A172 (cell line): ENCODE results near the gene ZNF365. TPM values are rescaled to one million over a fixed set of nuclear protein-coding genes. Genes with fewer than 3 reads are reported as not detected.
"Not testable (repeated sequence)": the region's sequence is repeated elsewhere in the genome, so short reads cannot be mapped to it uniquely, and the experiment has no call there.

ENCODE experiments used
- DNase-seq: peaks from one replicate; pipeline ENCODE4 v3.0.0-alpha.2; 2015; ENCODE audit warnings: low spot score
- total RNA-seq: library from RNA; depleted of rRNA; stranded (reverse); fragments of >200 nt; shearing (Covaris generic); gene quantifications from 2 replicates; pipeline ENCODE4 v1.2.3, GENCODE V29; 2014

Gene ZNF365
- total RNA-seq, 1 experiment from 2014 or later: 11.0 TPM

DNA sequence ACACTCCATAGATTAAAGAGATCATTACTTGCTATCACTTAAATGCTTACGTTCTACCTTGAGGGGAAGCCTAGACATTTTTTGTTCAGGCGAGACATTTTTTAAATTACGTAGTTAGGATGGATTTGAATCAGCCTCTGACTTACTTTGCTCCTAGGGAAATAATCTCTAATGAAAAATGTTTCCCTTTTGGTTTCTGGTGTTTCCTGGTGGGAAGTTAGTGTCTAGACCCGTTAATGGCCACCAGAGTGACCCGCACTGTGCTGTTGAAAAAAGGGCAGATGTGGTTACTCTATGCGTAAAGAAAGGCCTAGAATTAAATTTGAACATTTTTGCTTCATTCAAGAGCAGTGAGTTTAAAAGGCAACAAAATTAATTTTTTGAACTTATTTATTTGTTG is 3.8 kb downstream of the ZNF365 start:
- no peak for DNase-seq

DNA sequence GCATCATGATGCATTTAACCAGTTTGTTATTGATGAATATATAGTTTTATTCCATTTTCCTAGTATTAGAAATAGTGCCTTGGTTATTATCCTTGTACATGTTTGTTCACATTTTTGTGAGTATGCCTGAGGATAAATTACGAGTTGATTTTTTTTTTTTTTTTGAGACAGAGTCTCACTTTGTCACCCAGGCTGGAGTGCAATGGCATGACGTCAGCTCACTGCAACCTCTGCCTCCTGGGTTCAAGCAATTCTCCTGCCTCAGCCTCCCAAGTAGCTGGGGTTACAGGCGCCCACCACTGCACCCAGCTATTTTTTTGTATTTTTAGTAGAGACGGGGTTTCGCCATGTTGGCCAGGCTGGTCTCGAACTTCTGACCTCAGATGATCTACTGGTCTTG is 4.7 kb downstream of the ZNF365 start:
- DNase-seq: not testable (repeated sequence)

DNA sequence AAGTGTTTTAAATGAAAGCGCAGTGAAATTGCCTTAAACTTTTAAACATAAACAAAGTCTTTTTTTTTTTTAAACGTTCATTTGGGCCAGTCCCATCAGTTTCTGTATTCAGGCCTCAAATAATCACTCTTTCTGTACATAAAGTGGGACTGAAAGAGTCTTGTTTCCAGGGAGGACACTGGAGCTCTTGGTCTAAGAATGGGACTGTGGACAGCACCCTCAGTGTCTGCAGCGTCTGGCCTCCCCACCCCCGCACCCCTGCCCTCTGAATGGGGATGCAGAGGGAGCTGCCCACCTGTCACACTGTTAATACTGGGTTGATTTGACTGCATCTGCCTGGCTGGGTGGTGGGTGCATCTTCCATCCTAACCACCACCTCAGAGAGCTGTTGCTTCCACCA is 5.2 kb downstream of the ZNF365 start:
- no peak for DNase-seq

DNA sequence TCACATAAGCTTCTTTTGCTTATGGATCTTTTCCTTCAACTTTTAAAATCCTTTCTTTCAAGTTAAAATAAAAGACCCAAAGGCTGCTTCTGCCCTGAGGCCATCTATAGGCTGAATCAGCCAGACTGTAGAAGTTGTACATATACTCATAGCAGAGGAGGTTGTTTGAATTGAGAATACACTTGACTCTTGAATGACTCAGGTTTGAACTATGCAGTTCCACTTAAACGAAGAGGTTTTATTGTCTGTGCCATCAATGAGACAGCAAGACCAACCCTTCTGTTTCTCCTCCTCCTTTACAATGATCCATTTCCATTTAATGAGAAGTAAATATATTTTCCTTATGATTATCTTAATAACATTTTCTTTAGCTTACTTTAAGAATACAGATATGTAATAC is 5.8 kb downstream of the ZNF365 start:
- DNase-seq: peak; percentile 91

DNA sequence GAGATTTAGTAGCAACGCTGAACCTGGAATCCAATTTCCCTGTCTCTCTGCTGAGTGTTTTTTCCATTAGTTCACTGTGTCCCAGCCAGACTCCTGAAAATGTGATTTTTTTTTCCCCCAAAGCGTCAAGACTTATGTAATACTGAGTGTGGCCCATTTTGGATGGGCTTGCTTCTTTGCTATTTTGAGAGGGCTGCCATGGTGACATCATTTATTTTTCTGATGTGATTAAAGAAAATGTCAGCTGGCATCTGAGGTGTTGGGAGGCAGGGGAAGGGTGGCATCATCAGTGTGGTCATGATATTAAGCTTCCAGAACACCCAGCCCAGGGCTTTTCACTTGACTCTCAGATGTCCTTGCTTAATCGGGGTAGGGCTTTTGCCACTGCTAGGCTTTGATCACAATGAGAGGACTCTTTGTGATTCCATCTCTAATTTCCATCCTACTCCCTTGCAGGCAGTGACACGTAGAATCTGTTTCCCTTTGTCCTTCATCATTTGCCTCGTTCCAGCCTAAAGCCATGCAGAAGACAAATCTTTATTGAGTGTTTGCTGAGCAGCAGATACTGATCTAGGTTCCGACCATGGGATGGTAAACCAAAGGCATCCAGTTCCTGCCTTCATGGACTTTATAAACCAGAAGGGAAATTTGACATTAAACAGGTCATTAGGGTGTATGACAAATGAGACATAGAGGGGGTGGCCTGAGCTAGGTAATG is 7.4 kb downstream of the ZNF365 start:
- DNase-seq: no peak

DNA sequence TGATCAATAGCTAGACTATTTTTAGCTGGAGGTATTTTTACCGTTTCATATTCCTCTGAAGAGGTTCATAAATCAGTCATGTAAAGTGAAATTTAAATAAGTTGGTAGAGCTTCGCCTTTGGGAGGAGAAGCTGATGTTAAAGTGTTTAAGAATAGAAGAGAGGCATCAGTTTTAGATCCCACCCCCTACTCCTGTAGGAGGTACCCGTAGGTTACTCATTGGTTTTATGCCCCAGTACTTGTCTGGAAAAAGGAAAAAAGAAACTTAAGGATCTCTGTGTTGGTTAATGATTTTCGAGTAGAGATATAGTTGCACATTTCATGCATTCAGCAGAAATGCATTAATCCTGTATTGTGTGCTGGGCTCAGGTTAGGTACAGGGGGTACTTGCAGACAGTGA is 8.7 kb downstream of the ZNF365 start:
- no peak for DNase-seq

DNA sequence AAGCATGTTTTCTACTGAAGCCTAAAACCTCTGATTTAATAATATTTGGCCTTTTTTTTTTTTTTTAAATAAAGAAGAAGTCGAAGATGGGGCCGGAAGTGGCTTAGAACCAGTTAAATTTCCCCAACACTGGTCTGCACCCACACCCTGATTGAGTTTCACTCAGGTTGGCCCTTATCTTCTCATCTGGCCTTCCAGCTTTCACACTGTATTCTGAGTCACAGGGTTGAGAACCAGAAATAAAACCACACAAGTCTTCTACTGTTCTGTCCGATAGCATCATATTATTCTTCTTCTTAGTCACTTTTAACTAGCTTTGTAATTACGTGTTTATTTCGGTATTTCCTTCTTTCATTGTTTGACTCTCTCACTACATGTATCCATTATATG is 9.9 kb downstream of the ZNF365 start:
- DNase-seq: peak; percentile 97

DNA sequence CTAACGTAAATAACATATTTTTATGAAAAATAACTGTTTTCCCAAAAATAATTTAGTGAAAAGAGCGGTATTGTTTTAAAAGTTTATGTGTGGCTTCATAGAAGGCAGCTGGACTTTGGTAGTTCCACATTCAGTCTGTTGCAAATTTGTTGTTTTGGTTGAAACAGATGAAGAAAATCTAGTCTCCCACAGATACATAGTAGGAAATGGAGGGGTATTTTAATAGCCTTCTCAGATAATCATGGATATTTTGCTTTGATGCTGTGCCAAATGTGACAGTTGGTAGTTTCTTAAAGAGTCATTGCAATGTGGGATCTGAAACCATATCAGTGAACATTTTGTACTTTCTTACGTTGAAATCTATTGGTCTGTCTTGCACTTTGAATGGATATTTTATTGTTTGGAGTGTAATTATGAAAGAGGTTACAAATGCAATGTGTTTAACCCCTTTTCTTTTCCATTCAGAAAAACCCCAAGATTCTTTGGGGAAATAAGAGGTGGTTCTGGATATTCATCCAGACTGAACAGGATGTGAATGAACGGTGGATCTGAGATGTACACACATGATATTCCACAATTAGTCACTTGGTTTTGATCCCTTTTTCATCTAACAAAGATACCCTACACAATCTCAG is 10.4 kb downstream of the ZNF365 start:
- peak; percentile 58 for DNase-seq

DNA sequence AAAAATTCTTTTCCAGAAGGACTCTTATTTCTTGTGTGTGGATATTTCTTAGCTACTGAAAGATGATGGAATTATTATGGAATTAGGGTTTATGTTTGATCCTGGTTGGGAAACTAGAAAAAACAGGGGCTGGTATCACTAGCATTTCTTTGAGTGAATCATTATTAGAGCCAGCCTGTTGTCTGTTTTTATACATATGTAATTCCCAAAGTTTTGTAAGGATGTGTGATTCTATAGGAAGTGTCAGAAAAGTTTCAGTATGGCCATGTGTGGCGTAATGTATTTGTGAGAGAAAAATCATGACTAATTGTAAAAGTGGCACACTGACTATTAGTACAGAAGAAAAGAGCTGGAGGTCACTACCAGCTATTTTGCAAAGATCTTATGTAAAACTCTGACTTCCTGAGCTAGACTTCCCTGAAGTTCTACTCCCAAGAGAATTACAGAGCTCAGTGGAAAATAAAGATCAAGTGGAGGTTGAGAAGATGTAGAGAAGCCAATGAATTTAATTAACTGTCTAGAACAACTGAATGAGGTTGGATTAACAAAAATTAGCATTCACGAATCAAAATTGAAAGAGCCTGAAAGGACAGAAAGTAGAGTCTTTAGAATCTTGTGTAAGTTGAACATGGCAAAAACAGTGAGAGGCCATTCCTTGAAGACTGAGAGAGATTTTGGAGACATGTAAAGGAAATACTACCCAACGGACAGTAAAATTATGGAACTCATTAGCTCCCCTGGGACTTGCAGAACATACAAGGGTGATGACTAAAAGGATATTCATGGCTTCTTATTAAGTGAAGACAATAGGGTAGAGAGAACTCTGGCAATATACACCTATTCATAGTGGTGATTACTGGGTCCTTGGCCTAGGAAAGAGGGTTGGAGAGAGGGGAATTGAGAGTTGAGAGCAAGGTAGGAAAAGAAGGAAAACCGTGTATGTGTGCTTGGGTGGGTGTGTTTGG is 12.5 kb downstream of the ZNF365 start:
- no peak for DNase-seq

DNA sequence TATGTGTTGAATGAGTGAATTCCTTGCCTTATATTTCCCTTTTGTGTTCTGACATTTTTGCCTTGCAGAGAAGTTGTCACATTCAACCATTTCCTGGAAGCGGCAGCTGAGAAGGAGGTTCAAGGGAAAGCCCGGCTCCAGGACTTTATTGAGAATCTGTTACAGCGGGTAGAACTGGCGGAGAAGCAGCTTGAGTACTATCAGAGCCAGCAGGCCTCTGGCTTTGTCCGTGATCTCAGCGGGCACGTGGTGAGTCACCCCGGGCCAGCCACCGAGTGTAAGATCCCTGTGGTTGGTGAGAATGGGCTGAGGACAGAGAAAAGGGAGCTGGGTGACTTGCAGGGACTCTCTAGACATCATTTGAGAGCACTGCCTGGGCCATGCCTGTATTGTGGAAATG is 14.2 kb downstream of the ZNF365 start:
- no peak for DNase-seq

DNA sequence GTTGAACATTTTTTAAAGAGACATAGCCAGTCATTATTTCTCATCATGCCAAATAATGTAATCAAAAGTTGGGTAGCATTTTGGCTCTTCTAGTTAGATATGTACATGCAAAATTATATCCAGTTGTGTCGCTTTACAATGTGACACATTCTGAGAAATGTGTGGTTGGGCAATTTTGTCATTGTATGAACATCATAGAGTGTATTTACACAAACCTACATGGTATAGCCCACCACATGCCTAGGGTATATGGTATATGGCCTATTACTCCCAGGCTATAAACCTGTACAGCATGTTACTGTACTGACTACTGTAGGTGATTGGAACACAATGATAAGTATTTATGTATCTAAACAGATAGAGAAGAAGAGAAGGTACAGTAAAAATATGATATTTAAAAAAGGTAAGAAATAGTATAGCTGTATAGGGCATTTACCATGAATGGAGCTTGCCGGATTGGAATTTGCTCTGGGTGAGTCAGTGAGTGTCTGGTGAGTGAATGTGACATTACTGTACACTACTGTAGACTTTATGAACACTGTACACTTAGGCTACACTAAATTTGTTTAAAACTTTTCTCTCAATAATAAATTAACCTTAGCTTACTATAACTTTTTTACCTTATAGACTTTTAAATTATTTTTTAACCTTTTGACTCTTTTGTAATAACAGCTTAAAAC is 16.5 kb downstream of the ZNF365 start:
- DNase-seq: no peak

DNA sequence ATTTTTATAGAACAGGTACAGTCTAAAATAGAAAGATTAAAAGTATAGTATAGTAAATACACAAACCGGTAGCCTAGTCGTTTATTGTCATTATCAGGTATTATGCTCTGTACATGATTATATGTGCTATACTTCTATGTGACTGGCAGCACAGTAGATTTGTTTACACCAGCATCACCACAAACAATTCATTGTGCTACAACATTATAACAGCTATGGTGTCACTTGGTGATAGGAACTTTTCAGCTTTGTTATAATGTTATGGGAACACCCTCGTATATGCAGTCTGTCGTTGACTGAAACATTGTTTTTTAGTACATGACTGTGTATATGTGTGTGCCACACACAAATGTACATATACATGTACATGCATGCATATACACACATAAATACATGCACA is 19.1 kb downstream of the ZNF365 start:
- DNase-seq: no peak

DNA sequence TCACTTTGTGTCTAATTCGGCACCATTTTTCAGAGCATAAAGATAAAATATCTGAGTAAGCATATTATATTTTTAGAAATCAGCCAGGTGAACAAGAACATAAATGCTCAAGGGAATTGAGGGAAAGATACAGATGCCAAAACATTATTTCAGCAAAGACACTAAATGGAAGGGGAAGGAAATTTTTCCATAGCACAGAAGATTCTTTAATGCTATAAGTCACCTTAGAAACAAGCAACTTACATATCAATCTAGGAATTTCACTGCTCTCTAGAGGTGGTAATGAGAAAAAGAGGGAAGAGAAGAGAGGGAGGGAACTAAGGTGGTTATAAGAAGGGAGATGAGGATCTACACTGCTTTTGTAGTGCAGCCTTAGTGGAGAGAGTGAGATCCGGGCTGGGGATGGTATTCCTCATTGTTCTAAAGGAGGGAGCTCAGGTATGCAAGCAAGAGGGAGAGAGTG is 20.4 kb downstream of the ZNF365 start:
- DNase-seq: no peak

DNA sequence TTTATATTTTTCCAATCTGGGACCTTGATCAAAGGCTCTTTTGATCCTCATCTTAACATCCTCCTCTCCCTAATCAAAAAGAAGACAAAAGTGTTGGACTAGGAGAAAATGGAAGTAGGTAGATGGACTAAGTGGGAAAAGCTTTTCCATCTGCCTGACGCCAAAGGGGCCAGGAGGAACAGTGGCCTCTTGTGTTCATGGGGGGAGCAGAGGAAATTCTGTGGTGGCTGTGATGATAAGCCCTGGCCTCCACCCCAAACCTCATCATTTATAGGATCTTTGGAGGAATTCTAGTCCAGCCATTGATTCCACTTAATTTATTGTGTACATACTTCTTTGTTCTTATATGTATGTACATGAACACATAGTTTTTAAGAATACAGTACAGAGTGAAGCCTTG is 21.7 kb downstream of the ZNF365 start:
- no peak for DNase-seq

DNA sequence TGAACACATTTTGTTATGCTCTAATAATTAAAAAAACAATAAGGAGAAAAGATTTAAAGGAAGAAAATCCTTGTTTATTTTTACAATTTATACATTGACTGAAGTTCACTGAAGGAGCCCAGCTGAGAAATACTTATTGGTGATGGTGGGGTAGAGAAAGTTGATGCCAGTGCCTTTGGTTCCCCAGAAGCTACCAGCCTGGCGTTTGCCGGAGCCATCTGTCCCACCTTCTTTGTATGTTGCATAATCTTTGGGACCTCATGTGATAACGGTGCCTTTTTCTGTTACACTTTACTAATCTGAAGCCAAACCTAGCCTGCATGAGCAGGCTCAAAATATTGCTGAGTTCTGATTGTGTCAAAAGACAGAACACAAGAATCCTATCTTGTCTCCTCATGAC is 22.7 kb downstream of the ZNF365 start:
- DNase-seq: no peak

DNA sequence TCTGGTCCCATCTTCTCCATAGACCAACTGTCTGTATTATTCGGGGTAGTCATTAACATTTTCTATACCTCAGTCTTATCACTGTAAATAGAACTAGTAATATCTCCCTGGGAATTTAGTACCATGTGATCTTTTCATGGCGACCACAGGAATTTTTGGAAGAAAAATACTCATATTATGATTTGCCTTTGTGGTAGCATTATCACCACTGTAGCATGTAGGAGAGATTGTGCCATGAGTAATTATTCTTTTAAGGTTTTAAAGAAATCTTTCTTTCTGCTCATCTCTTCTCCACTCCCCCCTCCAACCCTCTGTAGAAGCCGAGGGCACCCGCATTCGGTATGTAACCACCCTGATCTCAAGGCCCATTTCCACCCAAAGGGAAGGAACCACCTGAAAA is 25.0 kb downstream of the ZNF365 start:
- DNase-seq: peak; percentile 67

DNA sequence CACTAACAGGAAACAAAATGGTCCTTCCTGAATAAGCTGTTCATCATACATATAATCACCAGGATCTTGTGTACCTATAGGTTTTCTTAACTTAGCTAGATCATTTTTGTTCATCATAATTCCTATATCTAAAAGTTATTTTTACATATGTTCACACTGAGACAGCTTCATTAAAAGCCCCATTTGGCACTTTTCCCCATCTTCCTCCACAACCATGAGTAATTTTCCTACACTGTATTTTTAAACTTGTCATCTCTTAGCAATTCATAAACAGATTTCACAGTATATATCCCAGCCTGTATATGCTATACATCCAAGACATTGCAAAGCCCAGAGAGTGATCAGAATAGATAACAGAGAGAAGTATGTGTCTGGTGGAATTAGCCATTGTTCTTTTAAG is 28.3 kb downstream of the ZNF365 start:
- no peak for DNase-seq

DNA sequence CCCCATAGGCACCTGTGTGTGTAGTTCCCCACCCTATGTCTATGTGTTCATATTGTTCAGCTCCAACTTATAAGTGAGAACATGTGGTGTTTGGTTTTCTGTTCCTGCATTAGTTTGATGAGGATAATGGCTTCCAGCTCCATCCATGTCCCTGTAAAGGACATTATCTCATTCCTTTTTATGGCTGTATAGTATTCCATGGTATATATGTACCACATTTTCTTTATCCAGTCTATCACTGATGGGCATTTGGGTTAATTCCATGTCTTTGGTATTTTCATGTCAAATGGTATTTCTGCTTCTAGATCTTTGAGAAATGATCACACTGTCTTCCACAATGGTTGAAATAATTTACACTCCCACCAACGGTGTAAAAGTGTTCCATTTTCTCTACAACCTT is 36.4 kb downstream of the ZNF365 start:
- DNase-seq: not testable (repeated sequence)

DNA sequence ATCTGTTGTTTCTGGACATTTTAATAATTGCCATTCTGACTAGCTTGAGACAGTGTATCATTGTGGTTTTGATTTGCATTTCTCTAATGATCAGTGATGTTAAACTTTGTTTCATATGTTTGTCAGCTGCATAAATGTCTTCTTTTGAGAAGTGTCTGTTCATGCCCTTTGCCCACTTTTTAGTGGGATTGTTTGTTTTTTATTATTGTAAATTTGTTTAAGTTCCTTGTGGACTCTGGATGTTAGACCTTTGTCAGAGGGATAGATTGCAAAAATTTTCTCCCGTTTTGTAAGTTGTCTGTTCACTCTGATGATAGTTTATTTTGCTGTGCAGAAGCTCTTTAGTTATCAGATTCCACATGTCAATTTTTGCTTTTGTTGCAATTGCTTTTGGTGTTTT is 36.8 kb downstream of the ZNF365 start:
- not testable (repeated sequence) for DNase-seq

DNA sequence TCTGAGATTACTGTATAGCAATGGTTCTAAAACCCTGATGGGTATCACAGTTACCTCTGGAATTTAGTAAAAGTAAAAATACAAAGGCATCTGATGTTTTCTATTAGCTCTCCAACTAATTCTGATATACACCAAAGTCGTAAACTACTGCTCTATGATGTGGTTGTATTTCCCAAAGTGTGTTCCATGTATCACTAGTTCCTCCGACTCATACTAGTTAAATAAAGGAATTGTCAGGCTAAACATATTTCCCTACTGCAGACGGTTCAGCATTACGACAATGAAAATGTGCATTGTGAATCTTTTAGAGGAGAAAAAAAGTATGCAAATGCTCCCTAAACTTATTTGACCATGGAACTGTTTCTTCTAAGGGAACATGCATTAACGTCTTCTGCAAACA is 38.9 kb downstream of the ZNF365 start:
- no peak for DNase-seq

DNA sequence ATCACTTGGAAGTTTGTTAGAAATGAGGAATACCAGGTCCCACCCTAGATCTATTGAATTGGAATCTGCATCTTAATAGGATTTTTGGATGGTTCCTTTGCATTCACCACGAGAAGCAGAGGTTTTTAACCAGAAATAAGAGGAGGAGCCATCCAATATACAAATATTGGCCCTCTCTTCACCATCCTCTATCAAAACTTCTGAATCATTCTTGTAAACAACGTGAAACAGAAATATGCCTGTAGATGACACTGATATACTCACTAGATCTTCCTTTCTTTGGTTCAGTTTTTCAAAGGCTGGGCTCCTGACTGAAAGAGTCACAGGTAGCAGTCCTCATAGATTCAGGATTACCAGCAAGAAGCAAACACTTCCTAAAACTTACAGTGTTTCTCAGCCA is 39.5 kb downstream of the ZNF365 start:
- DNase-seq: no peak

DNA sequence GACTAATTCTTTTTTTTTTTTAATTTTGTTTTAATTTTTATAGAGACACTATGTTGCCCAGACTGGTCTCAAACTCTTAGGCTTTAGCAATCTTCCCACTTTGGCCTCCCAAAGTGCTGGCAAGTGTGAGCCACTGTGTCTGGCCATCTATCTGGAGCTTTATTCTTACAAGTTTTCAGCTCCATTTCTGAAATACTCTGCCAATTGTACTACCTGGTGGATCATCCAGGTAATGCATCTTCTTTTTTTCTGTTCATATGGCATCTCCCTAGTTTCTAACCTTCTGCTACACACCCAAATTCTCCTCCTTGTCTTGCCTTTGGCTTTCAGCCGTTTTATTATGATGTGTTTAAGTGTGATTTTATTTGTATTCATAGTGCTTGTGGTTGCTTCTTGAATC is 40.2 kb downstream of the ZNF365 start:
- no peak for DNase-seq
